Measurements from ENCODE around the gene SRF.

SRF gene

GRCh38 chr6:43147691-43148477 is 23.2 kb upstream of the SRF start:
- no peak for DNase-seq (ENCODE audit: low read depth)

- DNase-seq (ENCODE audit: low read depth), result no peak
Observed at GRCh38 chr6:43149265-43149664, 21.8 kb upstream of the SRF start.

DNA sequence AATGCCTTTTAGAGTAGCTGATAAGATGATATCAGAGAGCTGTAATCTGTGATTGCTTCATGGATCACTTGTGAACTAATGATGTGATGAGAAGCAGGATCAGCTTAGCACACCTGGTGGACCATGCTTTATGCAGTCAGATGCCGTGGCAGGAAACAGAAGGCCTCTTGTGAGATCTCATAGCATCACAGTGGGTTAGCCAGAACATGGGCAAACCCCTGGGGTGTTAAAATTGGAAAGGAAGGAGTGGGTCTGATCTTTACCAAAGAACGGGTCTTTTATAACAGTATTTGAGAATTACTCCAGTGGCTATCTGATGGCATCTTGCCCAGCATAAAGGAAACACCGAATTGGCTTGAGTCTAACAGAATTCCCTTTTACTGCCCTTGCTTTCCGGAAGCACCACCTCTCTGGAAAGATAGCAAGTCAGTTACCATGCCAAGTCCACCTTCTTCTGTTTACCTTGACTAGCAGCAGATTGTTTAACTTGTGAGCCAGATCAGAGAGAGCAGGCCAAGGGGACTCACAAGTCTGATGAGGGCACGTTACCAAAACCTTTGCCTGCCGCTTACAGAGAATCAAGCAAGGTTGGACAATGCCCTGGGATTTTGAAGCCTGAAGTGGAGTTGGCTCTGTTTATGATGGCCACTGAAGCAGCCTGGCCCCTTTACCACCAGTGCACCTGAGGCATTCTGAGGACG is 20.9 kb upstream of the SRF start:
- no peak for DNase-seq (ENCODE audit: low read depth)

- DNase-seq (ENCODE audit: low read depth), result no peak
Observed at GRCh38 chr6:43159599-43159998, 11.5 kb upstream of the SRF start.

- DNase-seq (ENCODE audit: low read depth), result no peak
Observed at GRCh38 chr6:43163899-43164298, 7.2 kb upstream of the SRF start.

- no peak for DNase-seq (ENCODE audit: low read depth)
Observed at GRCh38 chr6:43170417-43170930, 595 bp upstream of the SRF start.

DNA sequence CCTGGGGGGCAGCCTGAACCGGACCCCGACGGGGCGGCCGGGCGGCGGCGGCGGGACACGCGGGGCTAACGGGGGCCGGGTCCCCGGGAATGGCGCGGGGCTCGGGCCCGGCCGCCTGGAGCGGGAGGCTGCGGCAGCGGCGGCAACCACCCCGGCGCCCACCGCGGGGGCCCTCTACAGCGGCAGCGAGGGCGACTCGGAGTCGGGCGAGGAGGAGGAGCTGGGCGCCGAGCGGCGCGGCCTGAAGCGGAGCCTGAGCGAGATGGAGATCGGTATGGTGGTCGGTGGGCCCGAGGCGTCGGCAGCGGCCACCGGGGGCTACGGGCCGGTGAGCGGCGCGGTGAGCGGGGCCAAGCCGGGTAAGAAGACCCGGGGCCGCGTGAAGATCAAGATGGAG is 636 bp downstream of the SRF start:
- no peak for DNase-seq (ENCODE audit: low read depth)

- DNase-seq (ENCODE audit: low read depth), result no peak
Observed at GRCh38 chr6:43172104-43173007, 1.3 kb downstream of the SRF start.

- DNase-seq (ENCODE audit: low read depth), result no peak
Observed at GRCh38 chr6:43173591-43174262, 2.7 kb downstream of the SRF start.

GRCh38 chr6:43174263-43175112 is 3.4 kb downstream of the SRF start:
- peak; percentile 91 for DNase-seq (ENCODE audit: low read depth)

DNA sequence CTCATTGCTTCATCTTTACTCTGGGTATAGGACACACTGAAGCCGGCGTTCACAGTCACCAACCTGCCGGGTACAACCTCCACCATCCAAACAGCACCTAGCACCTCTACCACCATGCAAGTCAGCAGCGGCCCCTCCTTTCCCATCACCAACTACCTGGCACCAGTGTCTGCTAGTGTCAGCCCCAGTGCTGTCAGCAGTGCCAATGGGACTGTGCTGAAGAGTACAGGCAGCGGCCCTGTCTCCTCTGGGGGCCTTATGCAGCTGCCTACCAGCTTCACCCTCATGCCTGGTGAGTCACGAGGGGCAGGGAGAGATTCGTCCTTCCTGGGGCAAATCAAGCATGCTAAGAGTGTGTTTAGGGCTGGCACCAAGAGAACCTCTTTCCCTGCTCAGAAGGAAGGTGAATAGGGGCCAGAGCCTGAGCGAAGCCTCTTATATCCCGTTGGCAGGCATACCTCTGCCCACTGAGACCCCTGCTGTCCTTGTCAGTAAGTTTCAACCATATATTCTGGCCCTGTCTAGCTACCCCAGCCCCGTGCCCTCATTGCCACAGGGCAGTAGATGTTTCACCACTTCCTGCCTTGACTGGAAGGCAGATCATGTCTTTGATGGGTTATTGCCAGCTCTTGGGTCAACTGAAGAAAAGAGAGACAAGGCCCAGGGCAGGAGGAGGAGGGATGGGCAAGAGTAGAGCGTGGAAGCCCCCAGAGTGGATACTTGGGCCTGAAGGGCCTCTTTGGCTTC is 4.8 kb downstream of the SRF start:
- DNase-seq (ENCODE audit: low read depth), result no peak

DNA sequence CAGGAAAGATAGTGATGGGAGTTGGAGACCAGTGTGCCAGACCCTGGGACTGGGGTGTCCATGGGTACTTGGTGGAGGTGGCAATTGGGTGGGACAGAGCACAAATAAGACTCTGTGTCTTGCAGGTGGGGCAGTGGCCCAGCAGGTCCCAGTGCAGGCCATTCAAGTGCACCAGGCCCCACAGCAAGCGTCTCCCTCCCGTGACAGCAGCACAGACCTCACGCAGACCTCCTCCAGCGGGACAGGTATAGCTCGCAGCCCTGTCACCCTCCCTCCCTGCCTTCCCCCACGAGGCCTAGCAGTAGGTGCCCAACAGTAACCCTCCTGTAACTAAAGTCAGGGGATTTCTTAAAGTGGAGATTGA is 5.3 kb downstream of the SRF start:
- no peak for DNase-seq (ENCODE audit: low read depth)

DNA sequence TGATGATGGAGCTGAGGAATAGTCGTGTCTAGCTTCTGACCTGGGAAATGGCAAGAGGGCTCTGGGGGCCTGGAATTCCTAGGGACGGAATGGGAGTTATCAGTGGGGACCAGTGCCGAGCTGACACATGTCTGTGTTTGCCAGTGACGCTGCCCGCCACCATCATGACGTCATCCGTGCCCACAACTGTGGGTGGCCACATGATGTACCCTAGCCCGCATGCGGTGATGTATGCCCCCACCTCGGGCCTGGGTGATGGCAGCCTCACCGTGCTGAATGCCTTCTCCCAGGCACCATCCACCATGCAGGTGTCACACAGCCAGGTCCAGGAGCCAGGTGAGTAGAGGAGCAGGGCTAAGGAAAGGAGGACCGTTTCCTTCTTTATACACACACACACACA is 7.1 kb downstream of the SRF start:
- DNase-seq (ENCODE audit: low read depth), result no peak

- no peak for DNase-seq (ENCODE audit: low read depth)
Observed at GRCh38 chr6:43178951-43179830, 8.1 kb downstream of the SRF start.

- no peak for DNase-seq (ENCODE audit: low read depth)
Observed at GRCh38 chr6:43180058-43180457, 9.0 kb downstream of the SRF start.

DNA sequence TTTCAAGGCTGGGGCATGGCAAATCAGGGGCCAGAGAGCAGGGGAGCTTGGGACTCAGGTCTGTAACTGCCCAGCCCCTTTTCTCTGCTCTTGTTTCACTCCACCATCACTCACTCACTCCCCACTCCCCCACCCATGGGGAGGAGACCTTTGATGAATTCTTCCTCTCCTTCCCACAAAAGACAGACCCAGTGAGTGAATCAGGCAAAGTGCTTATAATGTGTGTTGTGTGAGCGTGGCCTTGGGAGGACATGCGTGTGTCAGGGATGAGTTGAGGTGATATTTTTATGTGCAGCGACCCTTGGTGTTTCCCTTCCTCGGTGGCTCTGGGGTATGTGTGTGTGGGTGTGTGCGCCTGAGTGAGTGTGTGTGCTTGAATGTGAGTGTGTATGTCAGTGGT is 9.9 kb downstream of the SRF start:
- no peak for DNase-seq (ENCODE audit: low read depth)

GRCh38 chr6:43181621-43181941 is 10.5 kb downstream of the SRF start:
- DNase-seq (ENCODE audit: low read depth), result no peak

GRCh38 chr6:43181942-43182860 is 11.1 kb downstream of the SRF start, which contains the start of gene CUL9:
Gene CUL9, plus strand, starts transcription at chr6:43182196. Its CDS starts 2,115 bp downstream, at chr6:43184311.
- DNase-seq (ENCODE audit: low read depth), result peak; percentile 57

All from stimulated activated CD8-positive, alpha-beta memory T cell treated with anti-CD3 and anti-CD28 coated beads, Interleukin-12 subunit alpha, Interleukin-12 subunit beta, amount 100 ng/mL, for 1 hour (primary cell).